Measurements from ENCODE around the gene CRLF2.

Gene CRLF2

GRCh38 chrX:1249101-1249887, 36.8 kb upstream of the CRLF2 start:
- no peaks in the 10 kb centered on the region for H3F3A ChIP-seq (ENCODE audit: insufficient read depth, low read length)
- H2AFZ ChIP-seq (ENCODE audit: low read length), result no peak overlapping the region
- H4K20me1 ChIP-seq (ENCODE audit: insufficient read depth, low read length), result no peaks in the 10 kb centered on the region
- H3K9ac ChIP-seq (ENCODE audit: low read length), result no peak overlapping the region
- H3K27ac ChIP-seq (ENCODE audit: low read depth, low read length, poor library complexity, severe bottlenecking), result no peak overlapping the region
- no peaks in the 10 kb centered on the region for H3K27me3 ChIP-seq (ENCODE audit: insufficient read depth, low read length)
- no peak overlapping the region for H3K4me3 ChIP-seq (ENCODE audit: low read depth, low read length, poor library complexity, severe bottlenecking)
- no peaks in the 10 kb centered on the region for H3K79me2 ChIP-seq (ENCODE audit: insufficient read depth, low read length)
- TF ChIP-seq, protein P1, sequence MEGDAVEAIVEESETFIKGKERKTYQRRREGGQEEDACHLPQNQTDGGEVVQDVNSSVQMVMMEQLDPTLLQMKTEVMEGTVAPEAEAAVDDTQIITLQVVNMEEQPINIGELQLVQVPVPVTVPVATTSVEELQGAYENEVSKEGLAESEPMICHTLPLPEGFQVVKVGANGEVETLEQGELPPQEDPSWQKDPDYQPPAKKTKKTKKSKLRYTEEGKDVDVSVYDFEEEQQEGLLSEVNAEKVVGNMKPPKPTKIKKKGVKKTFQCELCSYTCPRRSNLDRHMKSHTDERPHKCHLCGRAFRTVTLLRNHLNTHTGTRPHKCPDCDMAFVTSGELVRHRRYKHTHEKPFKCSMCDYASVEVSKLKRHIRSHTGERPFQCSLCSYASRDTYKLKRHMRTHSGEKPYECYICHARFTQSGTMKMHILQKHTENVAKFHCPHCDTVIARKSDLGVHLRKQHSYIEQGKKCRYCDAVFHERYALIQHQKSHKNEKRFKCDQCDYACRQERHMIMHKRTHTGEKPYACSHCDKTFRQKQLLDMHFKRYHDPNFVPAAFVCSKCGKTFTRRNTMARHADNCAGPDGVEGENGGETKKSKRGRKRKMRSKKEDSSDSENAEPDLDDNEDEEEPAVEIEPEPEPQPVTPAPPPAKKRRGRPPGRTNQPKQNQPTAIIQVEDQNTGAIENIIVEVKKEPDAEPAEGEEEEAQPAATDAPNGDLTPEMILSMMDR (IDR thresholded peaks at IDR 0.05; ENCODE audit: low read length), result no peak
- TF ChIP-seq EZH2 (IDR thresholded peaks at IDR 0.05; ENCODE audit: borderline replicate concordance, low read length), result no peak
- peaks cover 6% of the 10 kb centered on the region for H3K4me1 ChIP-seq (ENCODE audit: insufficient read depth, low read length, severe bottlenecking)
- H3K4me2 ChIP-seq (ENCODE audit: low read length), result no peak overlapping the region
- H3K9me2 ChIP-seq (ENCODE audit: low read depth, low read length), result no peaks in the 10 kb centered on the region
- H3K9me3 ChIP-seq (ENCODE audit: low read length), result no peaks in the 10 kb centered on the region
- no peaks in the 10 kb centered on the region for H3K36me3 ChIP-seq (ENCODE audit: insufficient read depth, low read length)

DNA sequence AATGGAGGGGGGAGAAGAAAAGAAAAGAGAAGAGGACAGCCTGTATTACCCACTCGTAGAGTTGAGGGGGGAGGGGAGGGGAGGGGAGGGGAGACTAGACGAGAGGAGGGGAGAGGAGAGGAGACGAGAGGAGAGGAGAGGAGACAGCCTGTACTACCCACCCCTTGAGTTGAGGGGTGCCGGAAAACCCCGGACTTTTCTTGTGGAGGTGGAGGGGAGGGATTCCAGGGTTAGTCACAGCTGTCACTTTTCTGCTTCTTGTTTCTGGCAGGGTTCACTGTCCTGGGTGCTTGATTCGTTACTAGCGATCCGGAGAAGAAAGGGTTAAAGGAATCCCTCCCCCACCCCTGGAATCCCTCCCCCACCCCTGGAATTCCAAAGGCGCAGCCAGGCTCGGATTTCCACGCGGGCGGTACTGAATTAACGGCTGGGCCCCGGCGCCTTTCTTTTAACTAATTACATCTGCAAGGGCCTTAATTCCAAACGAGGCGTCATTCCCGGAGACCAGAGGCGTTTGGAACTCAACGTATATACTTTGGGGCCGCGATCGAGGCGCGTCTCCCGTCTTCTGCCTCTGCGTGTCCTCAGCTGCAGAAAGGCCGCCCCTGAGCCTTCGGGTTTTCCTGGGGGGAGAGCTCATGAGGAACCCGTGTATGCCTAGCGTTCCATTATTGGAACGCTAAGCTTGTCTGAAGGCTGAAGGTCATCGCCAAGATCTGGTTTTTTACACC, 36.0 kb upstream of the CRLF2 start:
- no peak overlapping the region for H3K4me2 ChIP-seq (ENCODE audit: low read length)
- H3F3A ChIP-seq (ENCODE audit: insufficient read depth, low read length), result no peaks in the 10 kb centered on the region
- no peak for TF ChIP-seq EZH2 (IDR thresholded peaks at IDR 0.05; ENCODE audit: borderline replicate concordance, low read length)
- TF ChIP-seq, protein P1 (IDR thresholded peaks at IDR 0.05; ENCODE audit: low read length), result no peak
- H4K20me1 ChIP-seq (ENCODE audit: insufficient read depth, low read length), result no peaks in the 10 kb centered on the region
- H3K4me1 ChIP-seq (ENCODE audit: insufficient read depth, low read length, severe bottlenecking), result peaks cover 6% of the 10 kb centered on the region
- no peak overlapping the region for H3K4me3 ChIP-seq (ENCODE audit: low read depth, low read length, poor library complexity, severe bottlenecking)
- no peaks in the 10 kb centered on the region for H3K9me2 ChIP-seq (ENCODE audit: low read depth, low read length)
- H3K79me2 ChIP-seq (ENCODE audit: insufficient read depth, low read length), result no peaks in the 10 kb centered on the region
- H3K9ac ChIP-seq (ENCODE audit: low read length), result no peak overlapping the region
- H3K9me3 ChIP-seq (ENCODE audit: low read length), result no peaks in the 10 kb centered on the region
- H3K27ac ChIP-seq (ENCODE audit: low read depth, low read length, poor library complexity, severe bottlenecking), result no peak overlapping the region
- no peaks in the 10 kb centered on the region for H3K27me3 ChIP-seq (ENCODE audit: insufficient read depth, low read length)
- H2AFZ ChIP-seq (ENCODE audit: low read length), result no peak overlapping the region
- H3K36me3 ChIP-seq (ENCODE audit: insufficient read depth, low read length), result no peaks in the 10 kb centered on the region

DNA sequence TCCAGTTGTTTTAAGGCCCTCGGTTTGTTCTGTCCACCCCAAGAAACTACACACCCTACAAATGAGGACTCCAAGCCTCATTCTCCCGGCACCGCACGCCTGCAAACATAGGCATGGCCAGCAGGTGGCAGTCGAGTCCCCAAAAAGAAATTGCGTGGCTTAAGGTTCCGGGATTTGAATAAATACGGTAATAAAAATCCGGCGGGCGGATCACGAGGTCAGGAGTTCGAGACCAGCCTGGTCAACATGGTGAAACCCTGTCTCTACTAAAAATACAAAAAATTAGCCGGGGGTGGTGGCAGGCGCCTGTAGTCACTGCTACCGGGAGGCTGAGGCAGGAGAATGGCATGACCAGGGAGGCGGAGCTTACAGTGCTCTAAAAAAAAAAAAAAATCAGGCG, 34.4 kb upstream of the CRLF2 start:
- no peaks in the 10 kb centered on the region for H3K79me2 ChIP-seq (ENCODE audit: insufficient read depth, low read length)
- no peaks in the 10 kb centered on the region for H4K20me1 ChIP-seq (ENCODE audit: insufficient read depth, low read length)
- H3K9me2 ChIP-seq (ENCODE audit: low read depth, low read length), result no peaks in the 10 kb centered on the region
- no peaks in the 10 kb centered on the region for H3K36me3 ChIP-seq (ENCODE audit: insufficient read depth, low read length)
- H3K27ac ChIP-seq (ENCODE audit: low read depth, low read length, poor library complexity, severe bottlenecking), result no peak overlapping the region
- TF ChIP-seq, protein P1 (IDR thresholded peaks at IDR 0.05; ENCODE audit: low read length), result peak; percentile 80
- TF ChIP-seq EZH2 (IDR thresholded peaks at IDR 0.05; ENCODE audit: borderline replicate concordance, low read length), result no peak
- H3K27me3 ChIP-seq (ENCODE audit: insufficient read depth, low read length), result no peaks in the 10 kb centered on the region
- peaks cover 6% of the 10 kb centered on the region for H3K4me1 ChIP-seq (ENCODE audit: insufficient read depth, low read length, severe bottlenecking)
- H3K9me3 ChIP-seq (ENCODE audit: low read length), result no peaks in the 10 kb centered on the region
- no peak overlapping the region for H3K4me3 ChIP-seq (ENCODE audit: low read depth, low read length, poor library complexity, severe bottlenecking)
- no peak overlapping the region for H3K9ac ChIP-seq (ENCODE audit: low read length)
- H2AFZ ChIP-seq (ENCODE audit: low read length), result no peak overlapping the region
- no peaks in the 10 kb centered on the region for H3F3A ChIP-seq (ENCODE audit: insufficient read depth, low read length)
- H3K4me2 ChIP-seq (ENCODE audit: low read length), result no peak overlapping the region

Data from OCI-LY1 (cell line).